Right forelimb (tissue), 1 donor: ENCODE measurements around the gene LHX4.

Source experiments
- DNase-seq: peaks from one replicate; pipeline ENCODE4 v3.0.0-alpha.2; 2018

The LHX4 gene

GRCh38 chr1:180228648-180229482, 1.2 kb upstream of the LHX4 start:
- DNase-seq: no peak

- DNase-seq: no peak
Observed at GRCh38 chr1:180230416-180230790, 339 bp downstream of the LHX4 start.

- DNase-seq: no peak
Observed at GRCh38 chr1:180230791-180231505, 884 bp downstream of the LHX4 start.

- DNase-seq: peak; percentile 45
Observed at GRCh38 chr1:180231506-180231921, 1.4 kb downstream of the LHX4 start.

GRCh38 chr1:180231936-180232335, 1.9 kb downstream of the LHX4 start:
- no peak for DNase-seq

- DNase-seq: peak; percentile 40
Observed at GRCh38 chr1:180232521-180233043, 2.5 kb downstream of the LHX4 start.

- peak; percentile 48 for DNase-seq
Observed at GRCh38 chr1:180233191-180234011, 3.3 kb downstream of the LHX4 start.

GRCh38 chr1:180234369-180235076, 4.5 kb downstream of the LHX4 start:
- DNase-seq: peak; percentile 53

- DNase-seq: peak; percentile 50
Observed at GRCh38 chr1:180235077-180235501, 5.0 kb downstream of the LHX4 start.

GRCh38 chr1:180235502-180236239, 5.6 kb downstream of the LHX4 start:
- peak; percentile 42 for DNase-seq

- no peak for DNase-seq
Observed at GRCh38 chr1:180236698-180237509, 6.8 kb downstream of the LHX4 start.

GRCh38 chr1:180237869-180238476, 7.9 kb downstream of the LHX4 start:
- DNase-seq: no peak

- DNase-seq: no peak
Observed at GRCh38 chr1:180238675-180239074, 8.6 kb downstream of the LHX4 start.

- no peak for DNase-seq
Observed at GRCh38 chr1:180239145-180240096, 9.4 kb downstream of the LHX4 start.

GRCh38 chr1:180241716-180242544, 11.9 kb downstream of the LHX4 start:
- no peak for DNase-seq

GRCh38 chr1:180243517-180244221, 13.6 kb downstream of the LHX4 start:
- DNase-seq: no peak

GRCh38 chr1:180244840-180245239, 14.8 kb downstream of the LHX4 start:
- DNase-seq: no peak
